GM23248 (cell line): ENCODE results near the gene GNAL.

Source experiments
- EZH2 ChIP-seq: fragments of 200-600 bp; sonication (generic); IDR thresholded peaks from 2 replicates; pipeline ENCODE4 v1.6.1; 2018; ENCODE audit warnings: antibody characterized with exemption, mild to moderate bottlenecking; ENCODE audit not compliant: insufficient read depth, poor library complexity, severe bottlenecking
- EZH2phosphoT487 ChIP-seq: fragments of 200-600 bp; sonication (generic); IDR thresholded peaks from 2 replicates; pipeline ENCODE4 v1.6.1; 2018; ENCODE audit warnings: antibody characterized with exemption, moderate library complexity, mild to moderate bottlenecking, low read depth; ENCODE audit not compliant: insufficient read depth

- no peak for TF ChIP-seq EZH2
- no peak for TF ChIP-seq EZH2phosphoT487
These were observed 183.5 kb downstream of the GNAL start for GRCh38 chr18:11872479-11873136.
